Measurements from ENCODE around the gene PIGT. TPM values are rescaled to one million over a fixed set of nuclear protein-coding genes. Genes with fewer than 3 reads are reported as not detected.

The PIGT gene
- total and polyA plus RNA-seq, 2 experiments from 2014 or later, result 48.4 to 63.1 TPM

DNA sequence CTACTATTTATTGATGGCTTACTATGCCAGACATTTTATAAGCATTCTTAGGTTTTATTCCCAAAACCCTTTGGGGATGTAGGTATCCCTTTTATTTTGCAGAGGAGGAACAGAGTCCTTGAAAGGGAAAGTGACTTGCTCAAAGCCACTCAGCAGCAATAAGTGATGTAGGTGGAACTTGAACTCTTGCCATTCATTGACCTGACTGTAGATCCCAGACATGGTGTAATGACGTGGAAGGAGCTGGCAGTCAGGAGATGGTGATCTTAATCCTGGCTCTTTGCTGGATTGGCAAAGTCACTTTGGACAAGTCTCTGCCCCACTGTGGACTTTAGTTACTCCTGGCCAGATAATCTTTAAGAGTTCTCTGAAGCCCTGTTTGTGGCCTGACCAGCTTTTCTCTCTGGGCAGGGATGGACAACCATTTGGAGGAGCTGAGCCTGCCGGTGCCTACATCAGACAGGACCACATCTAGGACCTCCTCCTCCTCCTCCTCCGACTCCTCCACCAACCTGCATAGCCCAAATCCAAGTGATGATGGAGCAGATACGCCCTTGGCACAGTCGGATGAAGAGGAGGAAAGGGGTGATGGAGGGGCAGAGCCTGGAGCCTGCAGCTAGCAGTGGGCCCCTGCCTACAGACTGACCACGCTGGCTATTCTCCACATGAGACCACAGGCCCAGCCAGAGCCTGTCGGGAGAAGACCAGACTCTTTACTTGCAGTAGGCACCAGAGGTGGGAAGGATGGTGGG, 6.2 kb upstream of the PIGT start:
- Histone ChIP-seq H3K4me3 (no peak overlapping the region), H2AFZ (no peak overlapping the region), H3K9me2 (ENCODE audit: insufficient read depth) (no peaks in the 10 kb centered on the region), H4K20me1 (replicated peaks; ENCODE audit: insufficient read depth) (no peaks in the 10 kb centered on the region; the same call in 1 of the 2 replicates), H3F3A (replicated peaks; ENCODE audit: low read depth) (peaks cover 11% of the 10 kb centered on the region; the same call in 1 of the 2 replicates), H3K27me3 (ENCODE audit: insufficient read depth) (peaks cover 21% of the 10 kb centered on the region), H3K27ac (ENCODE audit: low read depth) (no peak overlapping the region), H3K4me1 (ENCODE audit: insufficient read depth) (peaks cover 11% of the 10 kb centered on the region; the same call in 1 of the 2 replicates), H3K36me3 (ENCODE audit: insufficient read depth) (peaks cover 8% of the 10 kb centered on the region), H3K4me2 (no peak overlapping the region), H3K79me2 (replicated peaks; ENCODE audit: insufficient read depth) (peaks cover 9% of the 10 kb centered on the region)
- ATAC-seq (no peak), DNase-seq (ENCODE audit: low spot score) (no peak)
- H3K4me1 Mint-ChIP-seq, result peaks cover 10% of the 10 kb centered on the region
- TF ChIP-seq, protein P1, sequence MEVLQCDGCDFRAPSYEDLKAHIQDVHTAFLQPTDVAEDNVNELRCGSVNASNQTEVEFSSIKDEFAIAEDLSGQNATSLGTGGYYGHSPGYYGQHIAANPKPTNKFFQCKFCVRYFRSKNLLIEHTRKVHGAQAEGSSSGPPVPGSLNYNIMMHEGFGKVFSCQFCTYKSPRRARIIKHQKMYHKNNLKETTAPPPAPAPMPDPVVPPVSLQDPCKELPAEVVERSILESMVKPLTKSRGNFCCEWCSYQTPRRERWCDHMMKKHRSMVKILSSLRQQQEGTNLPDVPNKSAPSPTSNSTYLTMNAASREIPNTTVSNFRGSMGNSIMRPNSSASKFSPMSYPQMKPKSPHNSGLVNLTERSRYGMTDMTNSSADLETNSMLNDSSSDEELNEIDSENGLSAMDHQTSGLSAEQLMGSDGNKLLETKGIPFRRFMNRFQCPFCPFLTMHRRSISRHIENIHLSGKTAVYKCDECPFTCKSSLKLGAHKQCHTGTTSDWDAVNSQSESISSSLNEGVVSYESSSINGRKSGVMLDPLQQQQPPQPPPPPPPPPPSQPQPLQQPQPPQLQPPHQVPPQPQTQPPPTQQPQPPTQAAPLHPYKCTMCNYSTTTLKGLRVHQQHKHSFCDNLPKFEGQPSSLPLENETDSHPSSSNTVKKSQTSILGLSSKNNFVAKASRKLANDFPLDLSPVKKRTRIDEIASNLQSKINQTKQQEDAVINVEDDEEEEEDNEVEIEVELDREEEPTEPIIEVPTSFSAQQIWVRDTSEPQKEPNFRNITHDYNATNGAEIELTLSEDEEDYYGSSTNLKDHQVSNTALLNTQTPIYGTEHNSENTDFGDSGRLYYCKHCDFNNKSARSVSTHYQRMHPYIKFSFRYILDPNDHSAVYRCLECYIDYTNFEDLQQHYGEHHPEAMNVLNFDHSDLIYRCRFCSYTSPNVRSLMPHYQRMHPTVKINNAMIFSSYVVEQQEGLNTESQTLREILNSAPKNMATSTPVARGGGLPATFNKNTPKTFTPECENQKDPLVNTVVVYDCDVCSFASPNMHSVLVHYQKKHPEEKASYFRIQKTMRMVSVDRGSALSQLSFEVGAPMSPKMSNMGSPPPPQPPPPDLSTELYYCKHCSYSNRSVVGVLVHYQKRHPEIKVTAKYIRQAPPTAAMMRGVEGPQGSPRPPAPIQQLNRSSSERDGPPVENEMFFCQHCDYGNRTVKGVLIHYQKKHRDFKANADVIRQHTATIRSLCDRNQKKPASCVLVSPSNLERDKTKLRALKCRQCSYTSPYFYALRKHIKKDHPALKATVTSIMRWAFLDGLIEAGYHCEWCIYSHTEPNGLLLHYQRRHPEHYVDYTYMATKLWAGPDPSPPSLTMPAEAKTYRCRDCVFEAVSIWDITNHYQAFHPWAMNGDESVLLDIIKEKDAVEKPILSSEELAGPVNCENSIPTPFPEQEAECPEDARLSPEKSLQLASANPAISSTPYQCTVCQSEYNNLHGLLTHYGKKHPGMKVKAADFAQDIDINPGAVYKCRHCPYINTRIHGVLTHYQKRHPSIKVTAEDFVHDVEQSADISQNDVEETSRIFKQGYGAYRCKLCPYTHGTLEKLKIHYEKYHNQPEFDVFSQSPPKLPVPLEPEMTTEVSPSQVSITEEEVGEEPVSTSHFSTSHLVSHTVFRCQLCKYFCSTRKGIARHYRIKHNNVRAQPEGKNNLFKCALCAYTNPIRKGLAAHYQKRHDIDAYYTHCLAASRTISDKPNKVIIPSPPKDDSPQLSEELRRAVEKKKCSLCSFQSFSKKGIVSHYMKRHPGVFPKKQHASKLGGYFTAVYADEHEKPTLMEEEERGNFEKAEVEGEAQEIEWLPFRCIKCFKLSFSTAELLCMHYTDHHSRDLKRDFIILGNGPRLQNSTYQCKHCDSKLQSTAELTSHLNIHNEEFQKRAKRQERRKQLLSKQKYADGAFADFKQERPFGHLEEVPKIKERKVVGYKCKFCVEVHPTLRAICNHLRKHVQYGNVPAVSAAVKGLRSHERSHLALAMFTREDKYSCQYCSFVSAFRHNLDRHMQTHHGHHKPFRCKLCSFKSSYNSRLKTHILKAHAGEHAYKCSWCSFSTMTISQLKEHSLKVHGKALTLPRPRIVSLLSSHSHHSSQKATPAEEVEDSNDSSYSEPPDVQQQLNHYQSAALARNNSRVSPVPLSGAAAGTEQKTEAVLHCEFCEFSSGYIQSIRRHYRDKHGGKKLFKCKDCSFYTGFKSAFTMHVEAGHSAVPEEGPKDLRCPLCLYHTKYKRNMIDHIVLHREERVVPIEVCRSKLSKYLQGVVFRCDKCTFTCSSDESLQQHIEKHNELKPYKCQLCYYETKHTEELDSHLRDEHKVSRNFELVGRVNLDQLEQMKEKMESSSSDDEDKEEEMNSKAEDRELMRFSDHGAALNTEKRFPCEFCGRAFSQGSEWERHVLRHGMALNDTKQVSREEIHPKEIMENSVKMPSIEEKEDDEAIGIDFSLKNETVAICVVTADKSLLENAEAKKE (CRISPR knock-in tag; IDR thresholded peaks at IDR 0.05), result no peak
- no peak for TF ChIP-seq NANOG (IDR thresholded peaks at IDR 0.05; ENCODE audit: borderline replicate concordance)
- no peak for TF ChIP-seq STAT1 (IDR thresholded peaks at IDR 0.05; ENCODE audit: unreplicated experiment)
- no peak for TF ChIP-seq JUNB (IDR thresholded peaks at IDR 0.05; ENCODE audit: unreplicated experiment)
- no peak for TF ChIP-seq POLR2AphosphoS5 (IDR thresholded peaks at IDR 0.05; ENCODE audit: low read depth)
- TF ChIP-seq EZH2phosphoT487 (IDR thresholded peaks at IDR 0.05; ENCODE audit: unreplicated experiment), result no peak
- no peak for TF ChIP-seq ZNF331 (CRISPR knock-in tag; IDR thresholded peaks at IDR 0.05; ENCODE audit: low read depth)
- H3K9me3 Mint-ChIP-seq, result no peaks in the 10 kb centered on the region
- H3K27me3 Mint-ChIP-seq (ENCODE audit: insufficient read depth, low read depth, poor library complexity), result peaks cover 24% of the 10 kb centered on the region
- peaks cover 21% of the 10 kb centered on the region for H3K36me3 Mint-ChIP-seq (ENCODE audit: low read depth)
- H3K4me3 Mint-ChIP-seq, result no peak overlapping the region
- no peak overlapping the region for H3K27ac Mint-ChIP-seq

All from GM23338 (cell line).